SK-N-SH treated with all-trans-retinoic acid at 6 μM for 48 hours (cell line): Measurements from ENCODE around the gene TOM1L1.

ENCODE experiments used
- ATAC-seq: fragments of 200-7000 bp; cut with Tn5 transposase; 3 replicates; pipeline ENCODE4 v1.9.1; 2020; ENCODE audit warnings: mild to moderate bottlenecking, moderate library complexity
- ARNTL ChIP-seq: fragments of 450-650 bp; formaldehyde crosslinking; IDR thresholded peaks from 2 replicates; pipeline ENCODE4 v1.5.0; 2020; ENCODE audit warnings: low read depth, mild to moderate bottlenecking, moderate library complexity, borderline replicate concordance
- BACH2 ChIP-seq: fragments of 250-450 bp; sonication (Bioruptor Pico); IDR thresholded peaks from 2 replicates; pipeline ENCODE4 v1.9.0; 2021; ENCODE audit warnings: mild to moderate bottlenecking, borderline replicate concordance
- CSDC2 ChIP-seq: fragments of 250-450 bp; sonication (Bioruptor Pico); IDR thresholded peaks from 2 replicates; pipeline ENCODE4 v1.5.0; 2020; ENCODE audit warnings: mild to moderate bottlenecking, moderate library complexity
- ESRRG ChIP-seq: fragments of 250-450 bp; sonication (Bioruptor Pico); IDR thresholded peaks from 2 replicates; pipeline ENCODE4 v1.6.1; 2021; ENCODE audit warnings: mild to moderate bottlenecking
- GLIS3 ChIP-seq: fragments of 250-450 bp; sonication (Bioruptor Pico); IDR thresholded peaks from 2 replicates; pipeline ENCODE4 v1.5.0; 2020; ENCODE audit warnings: mild to moderate bottlenecking, moderate library complexity
- ISL1 ChIP-seq: fragments of 250-450 bp; sonication (Bioruptor Pico); IDR thresholded peaks from 2 replicates; pipeline ENCODE4 v2.1.2; 2022; ENCODE audit warnings: mild to moderate bottlenecking, moderate library complexity
- OSR1 ChIP-seq: fragments of 250-450 bp; sonication (Bioruptor Pico); IDR thresholded peaks from 2 replicates; pipeline ENCODE4 v1.8.0; 2022; ENCODE audit warnings: moderate library complexity, mild to moderate bottlenecking, inconsistent platforms
- PPARA ChIP-seq: fragments of 250-450 bp; sonication (Bioruptor Pico); IDR thresholded peaks from 2 replicates; pipeline ENCODE4 v1.5.0; 2020; ENCODE audit warnings: mild to moderate bottlenecking, borderline replicate concordance
- RARB ChIP-seq: fragments of 250-450 bp; sonication (Bioruptor Pico); IDR thresholded peaks from 2 replicates; pipeline ENCODE4 v1.8.0; 2021; ENCODE audit warnings: mild to moderate bottlenecking, moderate library complexity
- SNAI2 ChIP-seq: fragments of 250-450 bp; sonication (Bioruptor Pico); IDR thresholded peaks from 2 replicates; pipeline ENCODE4 v1.5.0; 2020; ENCODE audit warnings: mild to moderate bottlenecking, moderate library complexity
- TCF4 ChIP-seq: fragments of 250-450 bp; sonication (Bioruptor Pico); IDR thresholded peaks from 2 replicates; pipeline ENCODE4 v1.8.0; 2021; ENCODE audit warnings: mild to moderate bottlenecking, moderate library complexity, borderline replicate concordance
- TOX ChIP-seq: fragments of 250-450 bp; sonication (Bioruptor Pico); IDR thresholded peaks from 2 replicates; pipeline ENCODE4 v1.8.0; 2021; ENCODE audit warnings: mild to moderate bottlenecking, moderate library complexity, borderline replicate concordance
- ZC3H10 ChIP-seq: fragments of 250-450 bp; sonication (Bioruptor Pico); IDR thresholded peaks from 2 replicates; pipeline ENCODE4 v1.5.1; 2021; ENCODE audit warnings: mild to moderate bottlenecking, moderate library complexity
- ZFP30 ChIP-seq: fragments of 450-650 bp; formaldehyde crosslinking; IDR thresholded peaks from 2 replicates; pipeline ENCODE4 v1.5.0; 2022; ENCODE audit warnings: mild to moderate bottlenecking, moderate library complexity
- ZNF565 ChIP-seq: fragments of 450-650 bp; formaldehyde crosslinking; conservative IDR thresholded peaks from 2 replicates; pipeline ENCODE4 v1.5.0; 2020; ENCODE audit warnings: low read depth, mild to moderate bottlenecking, moderate library complexity
- ZNF70 ChIP-seq: fragments of 450-650 bp; formaldehyde crosslinking; IDR thresholded peaks from 2 replicates; pipeline ENCODE4 v1.5.0; 2020; ENCODE audit warnings: mild to moderate bottlenecking, moderate library complexity
- ZNF8 ChIP-seq: fragments of 450-650 bp; formaldehyde crosslinking; IDR thresholded peaks from 2 replicates; pipeline ENCODE4 v1.5.0; 2020; ENCODE audit warnings: mild to moderate bottlenecking, moderate library complexity
- TF ChIP-seq, protein P1 (sequence below): fragments of 250-450 bp; sonication (Bioruptor Pico); IDR thresholded peaks from 2 replicates; pipeline ENCODE4 v1.8.0; 2020; ENCODE audit warnings: mild to moderate bottlenecking, moderate library complexity, borderline replicate concordance
- TF ChIP-seq, protein P2 (sequence below): fragments of 250-450 bp; sonication (Bioruptor Pico); IDR thresholded peaks from 2 replicates; pipeline ENCODE4 v1.5.0; 2020; ENCODE audit warnings: mild to moderate bottlenecking, moderate library complexity
- TF ChIP-seq, protein P3 (sequence below): fragments of 250-450 bp; sonication (Bioruptor Pico); IDR thresholded peaks from 2 replicates; pipeline ENCODE4 v1.5.1; 2020; ENCODE audit warnings: low read depth, mild to moderate bottlenecking, moderate library complexity
- TF ChIP-seq, protein P4 (sequence below): fragments of 250-450 bp; sonication (Bioruptor Pico); IDR thresholded peaks from 2 replicates; pipeline ENCODE4 v1.5.1; 2021; ENCODE audit warnings: mild to moderate bottlenecking, moderate library complexity

The TOM1L1 gene

DNA sequence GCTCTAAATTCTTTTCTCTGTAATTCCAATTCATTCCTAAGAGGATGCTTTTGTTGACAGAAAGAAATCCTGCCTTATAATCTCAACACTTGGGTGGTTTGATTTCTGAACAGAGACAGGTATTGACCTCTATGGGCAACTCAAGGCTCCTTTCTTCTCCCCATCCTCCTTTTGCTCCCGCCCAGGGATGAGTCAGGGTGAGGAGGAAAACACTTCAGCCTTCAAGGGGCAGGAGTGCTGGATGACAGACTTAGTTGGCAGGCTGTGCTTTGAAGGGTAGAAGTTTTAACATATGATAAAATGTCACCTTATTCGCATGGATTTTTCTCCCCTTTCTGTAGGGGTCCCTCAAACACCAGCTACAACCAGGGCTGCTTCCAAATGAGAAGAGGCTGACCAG lies 16.7 kb upstream of the TOM1L1 start:
- TF ChIP-seq ZNF70, result no peak
- TF ChIP-seq ZNF565 (CRISPR knock-in tag), result no peak
- TF ChIP-seq GLIS3, result no peak
- TF ChIP-seq OSR1 (CRISPR knock-in tag), result no peak
- TF ChIP-seq ARNTL (CRISPR knock-in tag), result no peak
- TF ChIP-seq, protein P1, sequence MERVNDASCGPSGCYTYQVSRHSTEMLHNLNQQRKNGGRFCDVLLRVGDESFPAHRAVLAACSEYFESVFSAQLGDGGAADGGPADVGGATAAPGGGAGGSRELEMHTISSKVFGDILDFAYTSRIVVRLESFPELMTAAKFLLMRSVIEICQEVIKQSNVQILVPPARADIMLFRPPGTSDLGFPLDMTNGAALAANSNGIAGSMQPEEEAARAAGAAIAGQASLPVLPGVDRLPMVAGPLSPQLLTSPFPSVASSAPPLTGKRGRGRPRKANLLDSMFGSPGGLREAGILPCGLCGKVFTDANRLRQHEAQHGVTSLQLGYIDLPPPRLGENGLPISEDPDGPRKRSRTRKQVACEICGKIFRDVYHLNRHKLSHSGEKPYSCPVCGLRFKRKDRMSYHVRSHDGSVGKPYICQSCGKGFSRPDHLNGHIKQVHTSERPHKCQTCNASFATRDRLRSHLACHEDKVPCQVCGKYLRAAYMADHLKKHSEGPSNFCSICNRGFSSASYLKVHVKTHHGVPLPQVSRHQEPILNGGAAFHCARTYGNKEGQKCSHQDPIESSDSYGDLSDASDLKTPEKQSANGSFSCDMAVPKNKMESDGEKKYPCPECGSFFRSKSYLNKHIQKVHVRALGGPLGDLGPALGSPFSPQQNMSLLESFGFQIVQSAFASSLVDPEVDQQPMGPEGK (CRISPR knock-in tag), result no peak
- TF ChIP-seq ZFP30 (CRISPR knock-in tag), result no peak
- no peak for TF ChIP-seq BACH2 (CRISPR knock-in tag)
- TF ChIP-seq, protein P2, sequence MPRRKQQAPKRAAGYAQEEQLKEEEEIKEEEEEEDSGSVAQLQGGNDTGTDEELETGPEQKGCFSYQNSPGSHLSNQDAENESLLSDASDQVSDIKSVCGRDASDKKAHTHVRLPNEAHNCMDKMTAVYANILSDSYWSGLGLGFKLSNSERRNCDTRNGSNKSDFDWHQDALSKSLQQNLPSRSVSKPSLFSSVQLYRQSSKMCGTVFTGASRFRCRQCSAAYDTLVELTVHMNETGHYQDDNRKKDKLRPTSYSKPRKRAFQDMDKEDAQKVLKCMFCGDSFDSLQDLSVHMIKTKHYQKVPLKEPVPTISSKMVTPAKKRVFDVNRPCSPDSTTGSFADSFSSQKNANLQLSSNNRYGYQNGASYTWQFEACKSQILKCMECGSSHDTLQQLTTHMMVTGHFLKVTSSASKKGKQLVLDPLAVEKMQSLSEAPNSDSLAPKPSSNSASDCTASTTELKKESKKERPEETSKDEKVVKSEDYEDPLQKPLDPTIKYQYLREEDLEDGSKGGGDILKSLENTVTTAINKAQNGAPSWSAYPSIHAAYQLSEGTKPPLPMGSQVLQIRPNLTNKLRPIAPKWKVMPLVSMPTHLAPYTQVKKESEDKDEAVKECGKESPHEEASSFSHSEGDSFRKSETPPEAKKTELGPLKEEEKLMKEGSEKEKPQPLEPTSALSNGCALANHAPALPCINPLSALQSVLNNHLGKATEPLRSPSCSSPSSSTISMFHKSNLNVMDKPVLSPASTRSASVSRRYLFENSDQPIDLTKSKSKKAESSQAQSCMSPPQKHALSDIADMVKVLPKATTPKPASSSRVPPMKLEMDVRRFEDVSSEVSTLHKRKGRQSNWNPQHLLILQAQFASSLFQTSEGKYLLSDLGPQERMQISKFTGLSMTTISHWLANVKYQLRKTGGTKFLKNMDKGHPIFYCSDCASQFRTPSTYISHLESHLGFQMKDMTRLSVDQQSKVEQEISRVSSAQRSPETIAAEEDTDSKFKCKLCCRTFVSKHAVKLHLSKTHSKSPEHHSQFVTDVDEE (CRISPR knock-in tag), result no peak
- TF ChIP-seq SNAI2 (CRISPR knock-in tag), result no peak
- no peak for TF ChIP-seq PPARA (CRISPR knock-in tag)
- TF ChIP-seq, protein P3, sequence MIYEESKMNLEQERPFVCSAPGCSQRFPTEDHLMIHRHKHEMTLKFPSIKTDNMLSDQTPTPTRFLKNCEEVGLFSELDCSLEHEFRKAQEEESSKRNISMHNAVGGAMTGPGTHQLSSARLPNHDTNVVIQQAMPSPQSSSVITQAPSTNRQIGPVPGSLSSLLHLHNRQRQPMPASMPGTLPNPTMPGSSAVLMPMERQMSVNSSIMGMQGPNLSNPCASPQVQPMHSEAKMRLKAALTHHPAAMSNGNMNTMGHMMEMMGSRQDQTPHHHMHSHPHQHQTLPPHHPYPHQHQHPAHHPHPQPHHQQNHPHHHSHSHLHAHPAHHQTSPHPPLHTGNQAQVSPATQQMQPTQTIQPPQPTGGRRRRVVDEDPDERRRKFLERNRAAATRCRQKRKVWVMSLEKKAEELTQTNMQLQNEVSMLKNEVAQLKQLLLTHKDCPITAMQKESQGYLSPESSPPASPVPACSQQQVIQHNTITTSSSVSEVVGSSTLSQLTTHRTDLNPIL, result no peak
- no peak for TF ChIP-seq ZNF8 (CRISPR knock-in tag)
- no peak for TF ChIP-seq ISL1 (CRISPR knock-in tag)
- no peak for TF ChIP-seq RARB (CRISPR knock-in tag)
- no peak for ATAC-seq

DNA sequence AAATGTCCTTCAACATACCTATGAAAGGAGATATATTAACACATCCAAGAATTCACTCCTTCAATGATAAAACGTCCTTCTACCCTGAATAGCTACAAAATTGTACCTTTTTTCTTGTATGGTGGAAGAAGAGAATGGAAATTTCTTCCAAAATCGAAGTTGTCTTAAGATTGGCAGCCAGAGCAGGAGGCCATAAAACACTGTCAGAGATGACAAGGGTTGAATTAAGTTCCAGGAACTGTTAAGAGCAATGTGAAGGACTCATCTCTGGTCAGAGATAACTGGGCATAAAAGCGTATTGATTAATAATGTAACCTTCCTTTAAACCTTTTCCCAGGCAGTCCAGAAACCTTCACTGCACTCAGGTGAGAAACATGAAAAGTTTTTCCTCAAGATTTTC lies 12.9 kb upstream of the TOM1L1 start:
- ATAC-seq, result no peak
- no peak for TF ChIP-seq TOX
- no peak for TF ChIP-seq ESRRG (CRISPR knock-in tag)
- TF ChIP-seq ZNF8 (CRISPR knock-in tag), result no peak
- TF ChIP-seq ARNTL (CRISPR knock-in tag), result no peak
- TF ChIP-seq ZFP30 (CRISPR knock-in tag), result no peak
- TF ChIP-seq BACH2 (CRISPR knock-in tag), result no peak
- TF ChIP-seq, protein P4, sequence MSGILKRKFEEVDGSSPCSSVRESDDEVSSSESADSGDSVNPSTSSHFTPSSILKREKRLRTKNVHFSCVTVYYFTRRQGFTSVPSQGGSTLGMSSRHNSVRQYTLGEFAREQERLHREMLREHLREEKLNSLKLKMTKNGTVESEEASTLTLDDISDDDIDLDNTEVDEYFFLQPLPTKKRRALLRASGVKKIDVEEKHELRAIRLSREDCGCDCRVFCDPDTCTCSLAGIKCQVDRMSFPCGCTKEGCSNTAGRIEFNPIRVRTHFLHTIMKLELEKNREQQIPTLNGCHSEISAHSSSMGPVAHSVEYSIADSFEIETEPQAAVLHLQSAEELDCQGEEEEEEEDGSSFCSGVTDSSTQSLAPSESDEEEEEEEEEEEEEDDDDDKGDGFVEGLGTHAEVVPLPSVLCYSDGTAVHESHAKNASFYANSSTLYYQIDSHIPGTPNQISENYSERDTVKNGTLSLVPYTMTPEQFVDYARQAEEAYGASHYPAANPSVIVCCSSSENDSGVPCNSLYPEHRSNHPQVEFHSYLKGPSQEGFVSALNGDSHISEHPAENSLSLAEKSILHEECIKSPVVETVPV (CRISPR knock-in tag), result no peak
- TF ChIP-seq TCF4 (CRISPR knock-in tag), result no peak
- no peak for TF ChIP-seq ZC3H10 (CRISPR knock-in tag)
- TF ChIP-seq, all 23 proteins: peak for 0

DNA sequence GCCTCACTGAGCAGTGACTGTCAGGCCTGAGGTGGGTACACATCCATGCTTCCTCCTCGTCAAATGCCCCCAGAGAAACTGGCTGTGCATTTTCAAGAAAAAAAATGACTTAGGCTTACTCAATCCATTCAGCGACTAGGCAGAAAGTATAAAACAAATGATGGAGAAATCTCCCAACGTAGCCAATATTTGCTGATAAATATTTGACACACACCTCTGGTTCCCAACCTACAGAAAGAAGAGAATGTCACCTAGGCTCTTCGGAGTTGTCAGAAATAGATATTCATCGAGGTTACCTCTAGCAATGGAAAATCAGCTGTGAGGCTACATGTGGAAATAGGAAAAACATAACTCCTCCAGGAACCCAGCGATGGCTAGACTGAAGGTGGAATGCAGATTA lies 12.4 kb upstream of the TOM1L1 start:
- no peak for ATAC-seq

More for the DNA sequence above, 12.4 kb upstream of the TOM1L1 start:
- TF ChIP-seq ESRRG (CRISPR knock-in tag), result no peak
- TF ChIP-seq ZNF8 (CRISPR knock-in tag), result no peak
- TF ChIP-seq CSDC2 (CRISPR knock-in tag), result no peak
- TF ChIP-seq RARB (CRISPR knock-in tag), result no peak
- TF ChIP-seq, protein P2 (CRISPR knock-in tag), result no peak
- no peak for TF ChIP-seq OSR1 (CRISPR knock-in tag)
- no peak for TF ChIP-seq TCF4 (CRISPR knock-in tag)
- TF ChIP-seq, all 23 proteins: peak for 0
